NCI-H1105 treated with DMSO at 0.1 percent for 48 hours (cell line): ENCODE data around the gene FRA10AC1.

Source experiments
- DNase-seq: peaks from one replicate; lab custom pipeline; 2025; lab: John Stamatoyannopoulos, UW

Gene FRA10AC1

DNA sequence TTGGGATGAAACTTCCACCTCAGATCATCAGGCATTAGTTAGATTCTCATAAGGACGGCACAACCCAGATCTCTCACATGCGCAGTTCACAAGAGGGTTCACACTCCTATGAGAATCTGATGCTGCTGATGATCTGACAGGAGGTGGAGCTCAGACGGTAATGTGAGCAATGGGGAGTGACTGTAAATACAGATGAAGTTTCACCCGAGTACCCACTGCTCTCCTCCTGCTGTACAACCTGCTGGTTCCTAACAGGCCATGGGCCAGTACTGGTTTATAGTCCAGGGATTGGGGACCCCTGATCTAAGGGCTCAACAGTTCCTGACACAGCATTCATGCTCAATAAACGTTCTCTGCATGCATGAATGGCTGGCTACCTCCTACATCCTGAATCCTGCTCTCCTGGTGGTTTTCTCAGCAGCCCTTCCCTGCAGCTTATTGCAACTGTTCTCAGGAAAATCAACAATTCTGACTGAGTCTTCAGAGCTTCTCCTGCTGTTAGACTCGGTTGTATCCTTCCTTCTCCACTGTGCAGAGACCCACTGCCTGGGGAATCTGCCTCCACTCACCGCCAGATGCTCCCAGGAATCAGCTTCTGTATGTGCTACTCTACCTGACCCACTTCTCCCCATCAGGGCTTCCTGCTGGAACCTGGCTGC is 72.6 kb downstream of the FRA10AC1 start:
- no peak for DNase-seq

DNA sequence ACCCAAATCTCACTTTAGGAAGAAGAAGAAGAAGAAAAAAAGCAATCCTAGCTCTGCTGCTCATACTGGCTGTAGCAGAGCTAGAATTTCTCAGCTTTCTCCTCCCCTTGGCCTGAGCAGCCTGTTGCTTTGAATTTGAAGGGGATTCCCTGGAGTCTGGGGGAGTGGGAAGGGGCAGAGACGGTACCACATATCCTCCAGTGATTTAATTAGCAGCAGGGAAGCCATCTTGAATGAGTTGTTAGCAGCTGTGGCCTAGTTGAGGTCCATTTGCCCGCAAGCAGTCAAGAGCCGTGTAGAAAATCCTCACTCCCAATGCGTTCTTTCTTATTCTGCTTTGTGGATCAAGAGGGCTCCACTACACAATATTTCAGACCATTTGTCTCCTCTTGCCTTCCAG is 73.5 kb downstream of the FRA10AC1 start:
- no peak for DNase-seq

DNA sequence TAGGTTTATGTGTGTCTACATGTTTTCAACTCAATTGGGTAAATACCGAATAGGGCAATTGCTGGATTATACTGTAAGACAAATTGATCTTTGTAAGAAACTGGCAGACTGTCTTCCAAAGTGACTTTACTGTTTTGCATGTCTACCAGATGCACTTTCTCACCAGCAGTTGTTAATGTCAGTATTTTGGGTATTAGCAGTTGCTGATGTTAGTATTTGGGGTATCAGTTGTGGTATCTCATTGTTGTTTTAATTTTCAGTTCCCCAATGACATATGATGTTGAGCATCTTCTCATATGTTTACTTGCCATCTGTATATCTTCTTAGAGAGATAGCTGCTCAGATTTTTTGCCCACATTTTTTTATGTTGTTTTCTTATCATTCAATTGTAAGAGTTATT is 79.5 kb downstream of the FRA10AC1 start:
- no peak for DNase-seq

DNA sequence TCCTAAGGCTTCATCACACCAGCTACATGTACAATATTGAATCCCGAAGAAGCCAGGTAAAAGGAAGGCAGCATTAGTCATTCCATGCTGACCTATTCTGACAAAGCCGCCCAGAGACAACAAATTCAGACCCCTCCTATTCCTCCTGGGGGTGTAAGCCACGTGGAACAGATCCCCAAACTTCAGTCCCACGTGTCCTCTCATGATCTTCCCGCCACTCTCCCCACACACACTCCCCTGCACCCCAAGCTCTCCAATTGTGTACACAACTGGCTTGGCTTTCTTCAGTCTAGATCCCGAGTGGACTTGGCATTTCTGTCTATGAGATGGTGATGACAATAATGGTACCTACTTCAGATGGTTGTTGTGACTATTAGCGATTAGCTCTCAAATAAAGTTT is 81.5 kb downstream of the FRA10AC1 start:
- no peak for DNase-seq
